NCI-H524 treated with DMSO at 0.1 percent for 48 hours (cell line): ENCODE data around the gene ATF6B.
"Not testable (repeated sequence)": the region's sequence is repeated elsewhere in the genome, so short reads cannot be mapped to it uniquely, and the experiment has no call there.

Experiments
- DNase-seq: peaks from one replicate; lab custom pipeline; 2025; lab: John Stamatoyannopoulos, UW

Gene ATF6B

DNA sequence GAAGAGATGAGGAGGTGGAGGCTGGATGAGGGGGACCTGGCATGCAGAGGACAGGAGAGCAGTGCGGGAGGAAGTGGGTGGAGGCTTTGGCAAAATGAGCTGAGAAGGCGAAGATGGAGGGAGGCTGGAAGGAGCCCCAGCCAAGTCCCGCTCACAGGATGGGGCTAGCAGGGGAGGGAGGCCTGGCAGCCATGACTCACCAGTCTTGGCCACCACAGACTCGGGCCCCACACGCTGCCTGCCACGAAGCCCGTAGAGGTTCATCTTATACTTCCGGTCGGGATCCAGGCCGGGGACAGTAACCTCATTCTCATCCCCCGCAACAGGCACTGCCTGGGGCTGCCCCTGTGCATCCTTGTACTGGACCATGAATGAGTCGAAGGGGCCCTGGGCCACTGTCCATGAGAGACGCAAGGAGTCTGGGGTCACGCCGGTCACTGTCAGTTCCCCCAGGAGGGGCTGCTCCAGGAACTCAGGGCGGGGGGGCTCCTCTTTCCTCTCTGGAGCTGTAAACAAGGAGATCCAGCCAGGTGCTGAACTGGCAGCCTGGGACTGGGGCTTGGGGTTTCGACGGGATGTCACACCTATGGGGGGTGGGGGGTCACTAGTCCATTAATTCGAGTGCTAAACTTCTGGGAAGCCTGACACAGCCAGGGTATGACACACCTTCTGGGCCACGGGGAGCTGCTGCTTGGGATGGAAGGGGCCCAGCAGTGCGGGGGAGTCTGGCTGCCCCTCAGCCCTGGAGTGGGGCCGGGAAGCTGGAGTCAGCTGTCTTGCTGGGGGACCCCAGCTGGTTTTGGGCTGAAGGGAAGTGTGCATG lies 46.7 kb downstream of the ATF6B start:
- DNase-seq = no peak

- DNase-seq = no peak
Measured at GRCh38 chr6:32079566-32080290, 48.3 kb downstream of the ATF6B start.

DNA sequence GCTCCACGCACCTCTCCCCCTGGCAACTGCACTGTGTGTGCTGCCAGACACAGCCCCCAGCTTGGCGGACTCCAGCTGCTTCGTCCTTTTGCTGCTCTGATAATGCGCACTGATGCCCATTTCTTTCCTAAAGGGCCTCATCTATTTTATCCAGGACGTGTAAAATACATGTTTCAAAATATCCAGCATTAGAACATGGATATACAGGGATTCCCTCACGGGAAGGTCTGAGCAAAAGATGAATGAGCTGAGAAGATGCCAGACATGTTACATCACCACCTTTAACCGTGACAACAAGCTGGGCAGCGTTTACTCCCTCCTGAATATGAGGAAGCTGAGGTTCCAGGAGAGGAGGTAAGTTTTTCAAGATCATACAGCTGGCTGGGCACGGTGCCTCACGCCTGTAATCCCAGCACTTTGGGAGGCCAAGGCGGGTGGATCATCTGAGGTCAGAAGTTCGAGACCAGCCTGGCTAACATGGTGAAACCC lies 51.7 kb downstream of the ATF6B start:
- no peak for DNase-seq

DNA sequence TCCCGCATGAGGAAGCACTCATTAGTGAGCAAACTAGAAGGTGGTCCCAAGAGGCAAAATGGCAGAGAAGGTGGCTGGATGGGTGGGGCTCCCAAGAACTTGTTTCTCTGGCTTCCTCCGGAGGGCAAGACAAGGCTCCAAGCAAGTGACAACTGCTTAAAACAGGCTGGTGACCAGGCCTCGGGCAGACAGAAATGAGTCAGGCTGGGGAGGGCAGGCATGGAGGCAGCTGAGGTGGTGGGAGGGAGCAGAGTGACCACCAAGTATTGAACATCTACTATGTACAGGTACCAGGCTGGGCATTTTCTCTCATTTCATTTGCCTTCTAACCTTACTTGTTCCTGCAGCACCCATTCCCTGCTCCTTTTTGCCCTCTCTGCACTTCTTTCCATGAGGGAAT lies 52.3 kb downstream of the ATF6B start:
- no peak for DNase-seq

- no peak for DNase-seq
Measured at GRCh38 chr6:32074996-32075532, 53.0 kb downstream of the ATF6B start.

GRCh38 chr6:32073613-32074012 lies 54.4 kb downstream of the ATF6B start:
- DNase-seq = no peak

- DNase-seq = peak; percentile 44
Measured at GRCh38 chr6:32073101-32073500, 54.9 kb downstream of the ATF6B start.

DNA sequence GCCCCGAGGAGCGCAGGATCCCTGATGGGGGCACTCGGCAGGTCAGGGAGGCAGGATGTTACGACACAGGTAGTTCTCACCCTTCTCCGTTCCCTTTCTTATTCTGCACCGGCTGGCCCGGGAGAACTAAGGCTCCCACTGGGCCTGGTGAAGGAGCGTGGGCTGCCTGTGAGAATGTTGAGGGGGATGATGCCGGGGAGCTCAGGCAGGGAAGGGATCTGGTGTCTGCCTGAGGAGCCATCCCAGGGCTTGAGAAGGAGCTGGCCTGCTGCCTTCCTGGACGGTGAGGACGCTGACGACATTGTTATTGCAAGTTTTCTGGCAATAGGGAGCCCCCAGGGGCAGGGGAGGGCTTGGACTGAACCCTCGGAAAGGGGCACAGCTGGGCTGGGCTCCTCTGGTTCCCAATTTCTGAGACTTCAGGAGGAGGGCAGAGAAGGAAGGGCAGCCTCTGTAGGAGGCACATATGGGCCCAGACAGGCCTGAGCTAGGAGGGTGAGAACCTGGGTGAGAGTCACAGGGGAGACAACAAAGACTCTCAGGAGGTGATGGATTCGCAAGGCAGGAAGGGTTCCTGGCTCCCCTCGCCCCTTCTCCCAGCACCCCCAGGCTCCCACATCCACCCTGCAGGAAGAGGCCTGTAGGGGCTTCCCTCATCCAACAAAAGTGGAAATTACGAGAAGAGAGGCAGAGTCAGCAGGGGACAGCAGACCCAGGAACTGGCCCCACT lies 57.1 kb downstream of the ATF6B start:
- no peak for DNase-seq

DNA sequence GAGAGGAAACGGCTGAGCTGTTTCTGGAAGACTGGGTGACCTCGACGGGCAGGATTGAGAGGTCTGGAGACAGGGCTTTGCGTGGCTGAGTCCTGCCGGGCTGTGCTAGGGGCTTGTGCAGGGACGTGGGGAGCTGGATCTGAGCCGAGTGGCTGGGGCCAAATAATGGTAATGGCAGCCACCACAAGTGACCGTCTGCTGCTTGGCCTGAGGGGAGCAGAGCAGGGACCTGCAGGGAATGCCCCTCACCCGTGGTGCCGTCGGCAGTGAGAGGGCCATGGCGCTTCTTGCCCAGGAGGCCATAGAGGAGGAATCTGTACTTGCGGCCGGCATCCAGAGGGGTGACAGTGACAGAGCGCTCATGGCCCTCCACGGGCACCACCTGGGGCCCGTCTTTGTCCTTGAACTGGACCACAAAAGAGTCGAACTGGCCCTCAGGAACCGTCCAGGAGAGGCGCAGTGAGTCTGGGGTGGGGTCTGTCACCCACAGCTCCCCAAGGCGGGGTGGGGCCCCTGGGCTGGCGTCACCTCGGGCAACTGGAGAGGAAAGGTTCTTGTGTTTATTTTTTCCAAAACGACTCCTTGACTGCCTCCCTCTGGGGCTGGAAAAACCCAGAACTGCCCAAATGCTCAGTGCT lies 58.0 kb downstream of the ATF6B start:
- no peak for DNase-seq

- DNase-seq = no peak
Measured at GRCh38 chr6:32069460-32069859, 58.6 kb downstream of the ATF6B start.

GRCh38 chr6:32068867-32069266 lies 59.2 kb downstream of the ATF6B start:
- DNase-seq = no peak

GRCh38 chr6:32068315-32068714 lies 59.7 kb downstream of the ATF6B start:
- not testable (repeated sequence) for DNase-seq

DNA sequence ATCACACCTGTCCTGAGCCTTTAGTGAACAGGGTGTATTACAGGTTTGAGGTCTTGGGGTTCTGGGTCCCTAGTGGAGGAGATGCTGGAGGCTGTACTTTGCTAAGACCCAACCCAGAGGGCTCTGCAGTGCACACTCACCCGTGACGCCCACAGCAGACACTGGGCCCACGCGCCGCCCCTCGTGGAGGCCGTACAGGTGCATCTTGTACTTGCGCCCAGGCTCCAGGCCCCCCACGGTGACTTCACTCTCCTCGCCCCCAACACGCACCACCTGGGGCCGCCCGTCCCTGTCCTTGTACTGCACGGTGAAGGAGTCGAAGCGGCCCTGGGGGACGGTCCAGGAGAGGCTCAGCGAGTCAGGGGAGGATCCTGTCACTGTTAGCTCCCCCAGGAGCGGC lies 60.5 kb downstream of the ATF6B start:
- not testable (repeated sequence) for DNase-seq
